MM.1S (cell line): Measurements from ENCODE around the gene ZFPL1.

Experiments
- DNase-seq: peaks from one replicate; pipeline ENCODE4 v3.0.0-alpha.2; 2015
- H2AFZ ChIP-seq: fragments of 300-600 bp; sonication (generic); 2 replicates; pipeline ENCODE4 v1.6.0; 2016; ENCODE audit warnings: antibody characterized with exemption, low read length
- H3F3A ChIP-seq: fragments of 300-600 bp; sonication (generic); 2 replicates; pipeline ENCODE4 v1.6.1; 2016; ENCODE audit warnings: mild to moderate bottlenecking, antibody characterized with exemption, low read length, moderate library complexity, mixed read lengths; ENCODE audit not compliant: insufficient read depth
- H3K27ac ChIP-seq: fragments of 300-600 bp; sonication (generic); 2 replicates; pipeline ENCODE4 v1.5.1; 2016; ENCODE audit warnings: mild to moderate bottlenecking, low read length
- H3K27me3 ChIP-seq: fragments of 300-600 bp; sonication (generic); replicated peaks from 2 replicates; pipeline ENCODE4 v1.6.0; 2016; ENCODE audit warnings: low read length; ENCODE audit not compliant: insufficient read depth
- H3K36me3 ChIP-seq: fragments of 300-600 bp; sonication (generic); replicated peaks from 2 replicates; pipeline ENCODE4 v1.6.1; 2016; ENCODE audit warnings: mild to moderate bottlenecking, low read length, mixed read lengths; ENCODE audit not compliant: insufficient read depth
- H3K4me1 ChIP-seq: fragments of 300-600 bp; sonication (generic); 2 replicates; pipeline ENCODE4 v1.6.1; 2016; ENCODE audit warnings: low read length, mixed read lengths
- H3K4me2 ChIP-seq: fragments of 300-600 bp; sonication (generic); 2 replicates; pipeline ENCODE4 v1.6.0; 2016; ENCODE audit warnings: low read depth, low read length
- H3K4me3 ChIP-seq: fragments of 300-600 bp; sonication (generic); 2 replicates; pipeline ENCODE4 v1.5.1; 2016; ENCODE audit warnings: low read length, mixed read lengths
- H3K79me2 ChIP-seq: fragments of 300-600 bp; sonication (generic); 2 replicates; pipeline ENCODE4 v1.6.1; 2016; ENCODE audit warnings: mixed run types, low read length, mixed read lengths
- H3K9ac ChIP-seq: fragments of 300-600 bp; sonication (generic); 2 replicates; pipeline ENCODE4 v1.6.1; 2016; ENCODE audit warnings: low read length, mixed read lengths
- H3K9me2 ChIP-seq: fragments of 300-600 bp; sonication (generic); replicated peaks from 2 replicates; pipeline ENCODE4 v1.6.1; 2016; ENCODE audit warnings: mild to moderate bottlenecking, low read length, mixed read lengths; ENCODE audit not compliant: insufficient read depth
- H3K9me3 ChIP-seq: fragments of 300-600 bp; sonication (generic); replicated peaks from 2 replicates; pipeline ENCODE4 v1.6.1; 2016; ENCODE audit warnings: mild to moderate bottlenecking, low read length, mixed read lengths; ENCODE audit not compliant: insufficient read depth
- H4K20me1 ChIP-seq: fragments of 300-600 bp; sonication (generic); 2 replicates; pipeline ENCODE4 v1.6.1; 2016; ENCODE audit warnings: mild to moderate bottlenecking, low read length, moderate library complexity, mixed read lengths; ENCODE audit not compliant: insufficient read depth
- EZH2 ChIP-seq: fragments of 300-600 bp; sonication (generic); optimal IDR thresholded peaks from 2 replicates; pipeline ENCODE3; 2017; ENCODE audit warnings: low read depth, mild to moderate bottlenecking, antibody characterized with exemption, low read length, mixed read lengths
- EZH2phosphoT487 ChIP-seq: fragments of 300-600 bp; sonication (generic); IDR thresholded peaks from 2 replicates; pipeline ENCODE4 v1.6.1; 2018; ENCODE audit warnings: antibody characterized with exemption, low read length
- TF ChIP-seq, protein P1 (sequence below): fragments of 300-600 bp; sonication (generic); IDR thresholded peaks from 2 replicates; pipeline ENCODE4 v1.5.1; 2016; ENCODE audit warnings: antibody characterized with exemption, low read length, mixed read lengths

The ZFPL1 gene

DNA sequence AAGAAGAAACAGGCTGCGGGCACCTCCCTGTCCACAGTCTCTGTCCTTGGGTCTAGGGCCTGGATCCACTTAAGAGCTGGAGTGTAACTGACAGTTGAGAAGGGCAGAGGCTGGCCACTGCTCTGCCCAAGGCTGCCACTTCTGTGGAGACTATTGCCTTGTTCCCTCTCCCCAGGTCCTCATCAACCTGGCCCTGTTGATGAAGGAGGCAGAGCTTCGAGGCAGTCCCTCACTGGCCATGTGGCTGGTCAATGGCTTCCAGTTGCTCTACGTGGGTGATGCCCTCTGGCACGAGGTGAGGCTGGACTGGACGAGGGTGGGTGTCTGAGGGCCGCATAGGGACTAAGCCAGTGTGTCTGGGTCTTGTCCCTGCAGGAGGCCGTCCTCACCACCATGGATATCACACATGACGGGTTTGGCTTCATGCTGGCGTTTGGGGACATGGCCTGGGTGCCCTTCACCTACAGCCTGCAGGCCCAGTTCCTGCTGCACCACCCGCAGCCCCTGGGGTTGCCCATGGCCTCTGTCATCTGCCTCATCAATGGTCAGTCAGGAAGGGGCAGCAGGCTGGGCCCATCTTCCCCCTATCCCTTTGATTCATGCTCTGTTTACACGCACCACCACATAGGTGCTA lies 30.6 kb downstream of the ZFPL1 start:
- H3K4me2 ChIP-seq: no peak overlapping the region

DNA sequence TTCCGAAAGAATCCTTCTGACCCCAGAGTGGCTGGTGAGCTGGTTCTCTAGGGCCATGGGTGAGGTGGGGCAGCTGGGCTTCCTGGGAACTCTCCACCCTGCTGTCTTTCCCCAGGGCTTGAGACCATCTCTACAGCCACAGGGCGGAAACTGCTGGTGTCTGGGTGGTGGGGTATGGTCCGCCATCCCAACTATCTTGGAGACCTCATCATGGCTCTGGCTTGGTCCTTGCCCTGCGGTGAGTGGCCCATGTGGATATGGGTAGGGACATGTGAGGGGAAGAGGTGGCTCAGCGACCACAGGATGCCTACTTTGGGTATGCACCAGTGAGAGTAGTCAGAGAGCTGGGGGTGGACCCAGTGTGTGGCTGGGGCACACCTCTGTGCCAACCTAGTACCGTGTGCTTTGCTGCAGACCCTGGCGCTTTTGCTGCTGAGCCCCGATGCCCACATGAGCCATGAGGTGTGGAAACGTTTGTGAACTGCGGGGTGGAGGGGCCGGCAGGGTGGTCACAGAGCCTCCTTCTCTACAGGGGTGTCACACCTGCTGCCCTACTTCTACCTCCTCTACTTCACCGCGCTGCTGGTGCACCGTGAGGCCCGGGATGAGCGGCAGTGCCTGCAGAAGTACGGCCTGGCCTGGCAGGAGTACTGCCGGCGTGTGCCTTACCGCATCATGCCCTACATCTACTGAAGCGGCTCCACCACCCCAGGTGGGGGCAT lies 31.5 kb downstream of the ZFPL1 start:
- no peak overlapping the region for H3K9ac ChIP-seq
- H3K36me3 ChIP-seq: peaks cover 5% of the 10 kb centered on the region
- TF ChIP-seq, protein P1, sequence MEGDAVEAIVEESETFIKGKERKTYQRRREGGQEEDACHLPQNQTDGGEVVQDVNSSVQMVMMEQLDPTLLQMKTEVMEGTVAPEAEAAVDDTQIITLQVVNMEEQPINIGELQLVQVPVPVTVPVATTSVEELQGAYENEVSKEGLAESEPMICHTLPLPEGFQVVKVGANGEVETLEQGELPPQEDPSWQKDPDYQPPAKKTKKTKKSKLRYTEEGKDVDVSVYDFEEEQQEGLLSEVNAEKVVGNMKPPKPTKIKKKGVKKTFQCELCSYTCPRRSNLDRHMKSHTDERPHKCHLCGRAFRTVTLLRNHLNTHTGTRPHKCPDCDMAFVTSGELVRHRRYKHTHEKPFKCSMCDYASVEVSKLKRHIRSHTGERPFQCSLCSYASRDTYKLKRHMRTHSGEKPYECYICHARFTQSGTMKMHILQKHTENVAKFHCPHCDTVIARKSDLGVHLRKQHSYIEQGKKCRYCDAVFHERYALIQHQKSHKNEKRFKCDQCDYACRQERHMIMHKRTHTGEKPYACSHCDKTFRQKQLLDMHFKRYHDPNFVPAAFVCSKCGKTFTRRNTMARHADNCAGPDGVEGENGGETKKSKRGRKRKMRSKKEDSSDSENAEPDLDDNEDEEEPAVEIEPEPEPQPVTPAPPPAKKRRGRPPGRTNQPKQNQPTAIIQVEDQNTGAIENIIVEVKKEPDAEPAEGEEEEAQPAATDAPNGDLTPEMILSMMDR: no peak
- TF ChIP-seq EZH2 (no peak), EZH2phosphoT487 (no peak)
- no peaks in the 10 kb centered on the region for H3K27me3 ChIP-seq
- no peaks in the 10 kb centered on the region for H3K9me3 ChIP-seq
- no peak for DNase-seq
- no peak overlapping the region for H2AFZ ChIP-seq
- no peak overlapping the region for H3K27ac ChIP-seq
- H3K4me1 ChIP-seq: peaks cover 35% of the 10 kb centered on the region
- H3K79me2 ChIP-seq: peaks cover 31% of the 10 kb centered on the region
- no peak overlapping the region for H3K4me3 ChIP-seq
- no peaks in the 10 kb centered on the region for H4K20me1 ChIP-seq
- no peaks in the 10 kb centered on the region for H3K9me2 ChIP-seq
- peak overlapping the region; percentile 94; the same call in 1 of the 2 replicates for H3K4me2 ChIP-seq
- peaks cover 40% of the 10 kb centered on the region for H3F3A ChIP-seq

More for the DNA sequence above, 30.6 kb downstream of the ZFPL1 start:
- Histone ChIP-seq H3K9me3 (no peaks in the 10 kb centered on the region), H4K20me1 (no peaks in the 10 kb centered on the region), H3K36me3 (no peaks in the 10 kb centered on the region; the same call in 1 of the 2 replicates), H3K9ac (no peak overlapping the region), H3K4me3 (no peak overlapping the region), H3K79me2 (peaks cover 23% of the 10 kb centered on the region), H3K27me3 (no peaks in the 10 kb centered on the region), H3F3A (peaks cover 38% of the 10 kb centered on the region), H3K4me1 (peaks cover 28% of the 10 kb centered on the region), H2AFZ (no peak overlapping the region), H3K9me2 (no peaks in the 10 kb centered on the region), H3K27ac (no peak overlapping the region)
- TF ChIP-seq, protein P1: no peak
- TF ChIP-seq EZH2phosphoT487 (no peak), EZH2 (no peak)
- no peak for DNase-seq

DNA sequence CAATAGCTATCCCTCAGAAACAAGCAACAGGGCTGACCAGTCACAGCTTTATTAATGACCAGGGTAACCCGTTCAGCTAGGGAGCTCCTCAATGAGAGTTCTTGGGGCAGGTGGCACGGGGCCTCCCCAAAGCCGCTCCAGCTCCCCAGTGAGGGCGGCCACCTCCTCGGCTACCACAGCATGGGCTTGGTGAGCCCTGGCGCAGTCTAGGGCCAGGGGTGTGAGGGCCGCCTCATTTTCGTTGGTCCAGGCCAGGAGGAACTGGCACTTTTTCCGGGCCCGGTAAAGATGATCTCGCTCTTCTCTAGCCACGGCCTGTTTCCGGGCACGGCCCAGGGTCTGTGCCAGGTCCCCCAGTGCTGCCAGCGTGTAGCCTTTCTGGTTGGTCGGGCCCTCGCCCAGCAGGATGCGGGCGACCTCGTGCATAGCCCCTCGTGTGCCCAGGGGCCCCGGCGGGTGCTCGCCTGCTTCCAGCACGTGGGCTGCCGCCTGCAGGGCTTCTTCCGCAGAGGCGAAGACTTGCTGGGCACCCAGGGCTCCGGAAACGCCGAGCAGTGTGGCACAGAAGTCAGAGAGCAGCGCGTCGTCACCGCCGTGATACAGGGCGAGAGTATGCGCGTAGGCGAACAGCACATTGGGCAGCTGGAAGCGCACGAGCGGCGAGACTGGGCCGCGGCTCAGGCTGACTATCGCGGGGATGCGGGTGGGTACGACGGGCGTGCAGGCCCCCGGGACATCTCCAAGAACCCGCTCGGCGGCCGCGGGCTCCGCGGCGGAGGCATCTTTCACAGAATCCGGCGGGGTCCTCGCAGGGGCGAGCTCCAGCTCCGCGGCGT lies 32.6 kb downstream of the ZFPL1 start:
- H3K4me2 ChIP-seq: peak overlapping the region; percentile 94
- H3K79me2 ChIP-seq: peaks cover 42% of the 10 kb centered on the region
- H3K27me3 ChIP-seq: no peaks in the 10 kb centered on the region
- H3F3A ChIP-seq: peaks cover 41% of the 10 kb centered on the region
- no peaks in the 10 kb centered on the region for H4K20me1 ChIP-seq
- H2AFZ ChIP-seq: peak overlapping the region; percentile 20; the same call in 1 of the 2 replicates
- no peaks in the 10 kb centered on the region for H3K9me3 ChIP-seq
- H3K4me3 ChIP-seq: peak overlapping the region; percentile 83
- peaks cover 32% of the 10 kb centered on the region for H3K4me1 ChIP-seq
- no peak for TF ChIP-seq EZH2
- TF ChIP-seq, protein P1: no peak
- TF ChIP-seq EZH2phosphoT487: no peak
- H3K9ac ChIP-seq: peak overlapping the region; percentile 98
- H3K27ac ChIP-seq: peak overlapping the region; percentile 95
- no peaks in the 10 kb centered on the region for H3K9me2 ChIP-seq
- peaks cover 8% of the 10 kb centered on the region for H3K36me3 ChIP-seq
- DNase-seq: peak; percentile 65
